Peyer's patch (tissue), 4 donors: ENCODE results near the gene TPRKB.
"Not testable (repeated sequence)": the region's sequence is repeated elsewhere in the genome, so short reads cannot be mapped to it uniquely, and the experiment has no call there.

Experiments used
- CTCF ChIP-seq, 6 experiments: fragments of 450-650 bp in 4 of 6; fragments of 200-600 bp in 2 of 6; sonication (generic) in 1 of 6; IDR thresholded peaks; one replicate each; pipeline ENCODE4 v1.5.1; 2017 to 2019; ENCODE audit warnings: antibody characterized with exemption in 6 of 6, mild to moderate bottlenecking in 3 of 6, moderate library complexity in 1 of 6
- POLR2A ChIP-seq, 2 donors: fragments of 450-650 bp; IDR thresholded peaks; one replicate each; pipeline ENCODE4 v1.5.1; 2017; ENCODE audit warnings: antibody characterized with exemption in 2 of 2, mild to moderate bottlenecking in 2 of 2, moderate library complexity in 2 of 2

GRCh38 chr2:73696521-73696920 lies 40.6 kb downstream of the TPRKB start:
- not testable (repeated sequence) for TF ChIP-seq CTCF, POLR2A (IDR thresholded peaks at IDR 0.05)
